Panc1 (cell line): ENCODE measurements around the gene LRRFIP2. TPM values are rescaled to one million over a fixed set of nuclear protein-coding genes. Genes with fewer than 3 reads are reported as not detected.

Source experiments
- ATAC-seq: fragments of 200-7000 bp; cut with Tn5 transposase; 2 replicates; pipeline ENCODE4 v1.9.1; 2020; ENCODE audit warnings: mild to moderate bottlenecking, moderate library complexity
- BruUV-seq: library from RNA; stranded (reverse); fragments of 400-500 nt; replicated peaks from 2 replicates; lab custom pipeline; 2021; lab: Mats Ljungman, UMichigan
- CTCF ChIA-PET: fragments of 300-600 bp; sonication (Branson Sonifier 250); formaldehyde crosslinking; loops from one replicate; lab custom pipeline; 2022; ENCODE audit warnings: antibody characterized with exemption; lab: Charles Lee
- POLR2A ChIA-PET: fragments of 300-600 bp; sonication (Branson Sonifier 250); formaldehyde crosslinking; loops from one replicate; lab custom pipeline; 2022; ENCODE audit warnings: antibody characterized with exemption; lab: Charles Lee
- DNase-seq: peaks from one replicate; pipeline ENCODE4 v3.0.0-alpha.2; 2010; ENCODE audit warnings: low read depth, low spot score
- H3K27ac ChIP-seq: 2 replicates; pipeline ENCODE4 v1.5.1; 2011; ENCODE audit warnings: mild to moderate bottlenecking, low read length, inconsistent platforms
- H3K27me3 ChIP-seq: fragments of 200-500 bp; sonication (Bioruptor generic); 2 replicates; pipeline ENCODE4 v1.6.0; 2014; ENCODE audit warnings: low read length, inconsistent platforms; ENCODE audit not compliant: control insufficient read depth, insufficient read depth
- H3K36me3 ChIP-seq: fragments of 200-500 bp; sonication (Bioruptor generic); 2 replicates; pipeline ENCODE4 v1.5.1; 2014; ENCODE audit warnings: inconsistent platforms, mild to moderate bottlenecking, low read length, moderate library complexity; ENCODE audit not compliant: control insufficient read depth, insufficient read depth
- H3K4me1 ChIP-seq: 2 replicates; pipeline ENCODE4 v1.5.1; 2011; ENCODE audit warnings: inconsistent platforms, mild to moderate bottlenecking, low read length, moderate library complexity; ENCODE audit not compliant: control insufficient read depth, insufficient read depth
- H3K4me3 ChIP-seq, 2 experiments: 2 replicates each; pipeline ENCODE4 v1.5.1; 2011 to 2012; ENCODE audit warnings: low read depth in 2 of 2, low read length in 2 of 2, mild to moderate bottlenecking in 2 of 2, inconsistent platforms in 1 of 2, moderate library complexity in 1 of 2
- H3K9me3 ChIP-seq: fragments of 200-500 bp; sonication (Bioruptor generic); 2 replicates; pipeline ENCODE4 v1.5.1; 2014; ENCODE audit warnings: low read depth, mild to moderate bottlenecking, inconsistent platforms, low read length, moderate library complexity; ENCODE audit not compliant: control insufficient read depth, insufficient read depth
- POLR2AphosphoS5 ChIP-seq: IDR thresholded peaks from 2 replicates; pipeline ENCODE4 v1.6.1; 2012; ENCODE audit warnings: mild to moderate bottlenecking, low read depth, low read length, moderate library complexity
- SIN3A ChIP-seq: IDR thresholded peaks from 2 replicates; pipeline ENCODE4 v1.6.1; 2012; ENCODE audit warnings: low read depth, mild to moderate bottlenecking, low read length, moderate library complexity, borderline replicate concordance; ENCODE audit not compliant: insufficient read depth
- TCF7L2 ChIP-seq: IDR thresholded peaks from 2 replicates; pipeline ENCODE4 v1.6.1; 2011; ENCODE audit warnings: mild to moderate bottlenecking, low read depth, low read length, inconsistent platforms
- in situ Hi-C: cut with HindIII; loops from 2 replicates; pipeline ENCODE4 v1.10.0; 2016; ENCODE audit warnings: low sequenced_read_pairs, low pct_unique_long_range_greater_than_20kb
- intact Hi-C: fragments of 100-400 bp; cut with micrococcal nuclease; formaldehyde crosslinking; loops from one replicate; pipeline ENCODE4 v1.10.0; 2022; ENCODE audit not compliant: unreplicated experiment
- total RNA-seq: library from RNA; stranded (reverse); gene quantifications from one replicate; pipeline ENCODE4 v1.2.1, GENCODE V29; 2021; ENCODE audit not compliant: unreplicated experiment
- TF ChIP-seq, protein P1 (sequence below): fragments of 450-650 bp; IDR thresholded peaks from 2 replicates; pipeline ENCODE4 v1.5.1; 2017; ENCODE audit warnings: mild to moderate bottlenecking
- TF ChIP-seq, protein P2 (sequence below), 2 experiments: IDR thresholded peaks; 2 replicates each; pipeline ENCODE4 v1.6.1; 2011 to 2012; ENCODE audit warnings: low read depth in 2 of 2, control low read depth in 1 of 2, low read length in 1 of 2, mild to moderate bottlenecking in 1 of 2, moderate library complexity in 1 of 2; ENCODE audit not compliant: insufficient read depth in 1 of 2

LRRFIP2 gene
- total RNA-seq, 1 experiment from 2014 or later: 32.3 TPM

DNA sequence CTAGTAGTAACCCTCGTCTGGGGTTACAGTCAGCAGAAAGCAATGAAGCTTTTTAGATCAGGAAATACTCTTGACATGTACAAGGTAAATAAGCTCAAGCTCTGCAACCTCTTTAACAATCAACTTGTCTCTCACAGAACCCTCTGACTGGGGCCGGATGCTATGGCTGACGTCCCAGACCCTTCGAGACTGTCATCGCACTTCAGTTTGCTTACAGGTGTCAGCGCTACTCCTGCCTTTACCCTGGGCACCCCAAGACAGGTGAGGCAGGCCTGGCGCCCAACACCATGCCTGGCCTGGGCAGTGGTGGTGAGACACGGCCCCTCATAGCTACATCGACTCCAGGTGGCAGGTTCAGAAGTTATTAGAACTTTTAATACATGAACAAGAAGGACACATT is 30.6 kb downstream of the LRRFIP2 start:
- ChIA-PET POLR2A (no interaction called here), CTCF (no interaction called here)
- BruUV-seq: no TSS peak
- TF ChIP-seq POLR2AphosphoS5 (no peak), SIN3A (no peak), TCF7L2 (no peak)
- TF ChIP-seq, protein P1, sequence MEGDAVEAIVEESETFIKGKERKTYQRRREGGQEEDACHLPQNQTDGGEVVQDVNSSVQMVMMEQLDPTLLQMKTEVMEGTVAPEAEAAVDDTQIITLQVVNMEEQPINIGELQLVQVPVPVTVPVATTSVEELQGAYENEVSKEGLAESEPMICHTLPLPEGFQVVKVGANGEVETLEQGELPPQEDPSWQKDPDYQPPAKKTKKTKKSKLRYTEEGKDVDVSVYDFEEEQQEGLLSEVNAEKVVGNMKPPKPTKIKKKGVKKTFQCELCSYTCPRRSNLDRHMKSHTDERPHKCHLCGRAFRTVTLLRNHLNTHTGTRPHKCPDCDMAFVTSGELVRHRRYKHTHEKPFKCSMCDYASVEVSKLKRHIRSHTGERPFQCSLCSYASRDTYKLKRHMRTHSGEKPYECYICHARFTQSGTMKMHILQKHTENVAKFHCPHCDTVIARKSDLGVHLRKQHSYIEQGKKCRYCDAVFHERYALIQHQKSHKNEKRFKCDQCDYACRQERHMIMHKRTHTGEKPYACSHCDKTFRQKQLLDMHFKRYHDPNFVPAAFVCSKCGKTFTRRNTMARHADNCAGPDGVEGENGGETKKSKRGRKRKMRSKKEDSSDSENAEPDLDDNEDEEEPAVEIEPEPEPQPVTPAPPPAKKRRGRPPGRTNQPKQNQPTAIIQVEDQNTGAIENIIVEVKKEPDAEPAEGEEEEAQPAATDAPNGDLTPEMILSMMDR: no peak
- TF ChIP-seq, protein P2, sequence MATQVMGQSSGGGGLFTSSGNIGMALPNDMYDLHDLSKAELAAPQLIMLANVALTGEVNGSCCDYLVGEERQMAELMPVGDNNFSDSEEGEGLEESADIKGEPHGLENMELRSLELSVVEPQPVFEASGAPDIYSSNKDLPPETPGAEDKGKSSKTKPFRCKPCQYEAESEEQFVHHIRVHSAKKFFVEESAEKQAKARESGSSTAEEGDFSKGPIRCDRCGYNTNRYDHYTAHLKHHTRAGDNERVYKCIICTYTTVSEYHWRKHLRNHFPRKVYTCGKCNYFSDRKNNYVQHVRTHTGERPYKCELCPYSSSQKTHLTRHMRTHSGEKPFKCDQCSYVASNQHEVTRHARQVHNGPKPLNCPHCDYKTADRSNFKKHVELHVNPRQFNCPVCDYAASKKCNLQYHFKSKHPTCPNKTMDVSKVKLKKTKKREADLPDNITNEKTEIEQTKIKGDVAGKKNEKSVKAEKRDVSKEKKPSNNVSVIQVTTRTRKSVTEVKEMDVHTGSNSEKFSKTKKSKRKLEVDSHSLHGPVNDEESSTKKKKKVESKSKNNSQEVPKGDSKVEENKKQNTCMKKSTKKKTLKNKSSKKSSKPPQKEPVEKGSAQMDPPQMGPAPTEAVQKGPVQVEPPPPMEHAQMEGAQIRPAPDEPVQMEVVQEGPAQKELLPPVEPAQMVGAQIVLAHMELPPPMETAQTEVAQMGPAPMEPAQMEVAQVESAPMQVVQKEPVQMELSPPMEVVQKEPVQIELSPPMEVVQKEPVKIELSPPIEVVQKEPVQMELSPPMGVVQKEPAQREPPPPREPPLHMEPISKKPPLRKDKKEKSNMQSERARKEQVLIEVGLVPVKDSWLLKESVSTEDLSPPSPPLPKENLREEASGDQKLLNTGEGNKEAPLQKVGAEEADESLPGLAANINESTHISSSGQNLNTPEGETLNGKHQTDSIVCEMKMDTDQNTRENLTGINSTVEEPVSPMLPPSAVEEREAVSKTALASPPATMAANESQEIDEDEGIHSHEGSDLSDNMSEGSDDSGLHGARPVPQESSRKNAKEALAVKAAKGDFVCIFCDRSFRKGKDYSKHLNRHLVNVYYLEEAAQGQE (IDR thresholded peaks at IDR 0.05; ENCODE audit: insufficient read depth in 1 of 2, low read depth in 2 of 2, low read length in 1 of 2): no peak
- no peak overlapping the region for H3K4me3 ChIP-seq
- intact Hi-C loops (no loop called here), in situ Hi-C loops (no loop called here)
- no peak for ATAC-seq
- H3K36me3 ChIP-seq: no peaks in the 10 kb centered on the region; the same call in 1 of the 2 replicates
- no peaks in the 10 kb centered on the region for H3K27me3 ChIP-seq
- H3K27ac ChIP-seq: no peak overlapping the region
- no peaks in the 10 kb centered on the region for H3K9me3 ChIP-seq
- no peak for DNase-seq
- no peaks in the 10 kb centered on the region; the same call in 1 of the 2 replicates for H3K4me1 ChIP-seq

DNA sequence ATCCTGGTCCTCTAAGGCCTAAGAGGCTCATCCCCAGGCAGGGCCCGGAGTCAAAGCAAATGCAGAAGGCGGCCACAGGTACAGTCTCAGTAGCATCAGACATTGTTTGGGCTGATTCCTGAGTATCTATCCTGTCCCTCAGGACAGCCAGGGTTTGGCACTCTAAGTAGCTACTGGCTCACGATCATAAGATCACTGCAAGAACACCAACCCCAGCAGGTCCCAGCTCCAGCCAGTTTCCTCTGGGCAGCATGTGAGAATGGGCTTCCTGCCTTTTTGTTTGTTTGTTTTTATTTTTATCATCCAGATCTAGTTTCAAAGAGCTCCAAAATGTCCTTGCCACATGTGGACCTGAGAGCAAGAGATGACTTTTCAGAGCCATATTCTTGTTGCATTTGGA is 32.7 kb downstream of the LRRFIP2 start:
- H3K9me3 ChIP-seq: no peaks in the 10 kb centered on the region
- in situ Hi-C loops: no loop called here
- POLR2A ChIA-PET: no interaction called here
- BruUV-seq: no TSS peak
- DNase-seq: no peak
- no peak overlapping the region for H3K4me3 ChIP-seq
- TF ChIP-seq SIN3A (no peak), POLR2AphosphoS5 (no peak), TCF7L2 (no peak)
- TF ChIP-seq, protein P1: no peak
- TF ChIP-seq, protein P2 (IDR thresholded peaks at IDR 0.05; ENCODE audit: insufficient read depth in 1 of 2, low read depth in 2 of 2, low read length in 1 of 2): no peak
- no peaks in the 10 kb centered on the region; the same call in 1 of the 2 replicates for H3K4me1 ChIP-seq
- ATAC-seq: no peak
- H3K27ac ChIP-seq: no peak overlapping the region
- intact Hi-C loops: no loop called here
- H3K36me3 ChIP-seq: no peaks in the 10 kb centered on the region
- H3K27me3 ChIP-seq: no peaks in the 10 kb centered on the region
- CTCF ChIA-PET: interaction anchor here (0.7 kb wide), 1 partner anchor 72 kb away, joined by 14 read pairs; no protein-coding TSS in a partner anchor
